ENCODE measurements around the gene PTPRS. TPM values are rescaled to one million over a fixed set of nuclear protein-coding genes. Genes with fewer than 3 reads are reported as not detected.

The PTPRS gene
- total RNA-seq, 1 donor from 2014 or later = 167 TPM

DNA sequence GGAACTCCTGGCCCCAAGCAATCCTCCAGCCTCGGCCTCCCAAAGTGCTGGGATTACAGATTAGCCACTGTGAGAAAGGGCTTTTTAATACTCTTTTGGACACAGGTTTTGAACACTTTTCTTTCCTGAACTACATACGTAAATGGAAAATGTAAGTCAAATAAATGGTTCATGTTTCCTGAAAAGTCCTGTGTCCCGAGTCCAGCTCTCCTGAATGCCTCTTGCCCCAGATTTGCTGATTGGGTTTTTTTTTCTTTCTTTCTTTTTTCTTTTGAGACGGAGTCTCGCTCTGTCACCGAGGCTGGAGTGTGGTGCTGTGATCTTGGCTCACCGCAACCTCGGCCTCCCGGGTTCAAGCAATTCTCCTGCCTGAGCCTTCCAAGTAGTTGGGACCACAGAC is 24.5 kb downstream of the PTPRS start:
- no peak overlapping the region for H3K27ac ChIP-seq
- no peaks in the 10 kb centered on the region for H3F3A ChIP-seq (ENCODE audit: low read depth)
- H3K4me2 ChIP-seq = no peak overlapping the region
- H3K4me1 ChIP-seq = no peaks in the 10 kb centered on the region
- TF ChIP-seq EZH2phosphoT487 (IDR thresholded peaks at IDR 0.05) (no peak), EZH2 (IDR thresholded peaks at IDR 0.05) (no peak)
- TF ChIP-seq, protein P1, sequence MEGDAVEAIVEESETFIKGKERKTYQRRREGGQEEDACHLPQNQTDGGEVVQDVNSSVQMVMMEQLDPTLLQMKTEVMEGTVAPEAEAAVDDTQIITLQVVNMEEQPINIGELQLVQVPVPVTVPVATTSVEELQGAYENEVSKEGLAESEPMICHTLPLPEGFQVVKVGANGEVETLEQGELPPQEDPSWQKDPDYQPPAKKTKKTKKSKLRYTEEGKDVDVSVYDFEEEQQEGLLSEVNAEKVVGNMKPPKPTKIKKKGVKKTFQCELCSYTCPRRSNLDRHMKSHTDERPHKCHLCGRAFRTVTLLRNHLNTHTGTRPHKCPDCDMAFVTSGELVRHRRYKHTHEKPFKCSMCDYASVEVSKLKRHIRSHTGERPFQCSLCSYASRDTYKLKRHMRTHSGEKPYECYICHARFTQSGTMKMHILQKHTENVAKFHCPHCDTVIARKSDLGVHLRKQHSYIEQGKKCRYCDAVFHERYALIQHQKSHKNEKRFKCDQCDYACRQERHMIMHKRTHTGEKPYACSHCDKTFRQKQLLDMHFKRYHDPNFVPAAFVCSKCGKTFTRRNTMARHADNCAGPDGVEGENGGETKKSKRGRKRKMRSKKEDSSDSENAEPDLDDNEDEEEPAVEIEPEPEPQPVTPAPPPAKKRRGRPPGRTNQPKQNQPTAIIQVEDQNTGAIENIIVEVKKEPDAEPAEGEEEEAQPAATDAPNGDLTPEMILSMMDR (IDR thresholded peaks at IDR 0.05) = no peak
- H3K4me3 ChIP-seq = no peak overlapping the region
- H3K9me3 Mint-ChIP-seq = no peaks in the 10 kb centered on the region
- no peak overlapping the region for H3K9ac ChIP-seq
- H2AFZ ChIP-seq (replicated peaks) = no peak overlapping the region
- H3K27me3 ChIP-seq = no peaks in the 10 kb centered on the region
- H3K27ac Mint-ChIP-seq = no peak overlapping the region
- H4K20me1 ChIP-seq (ENCODE audit: low read depth) = peaks cover 99% of the 10 kb centered on the region
- no peak for DNase-seq (ENCODE audit: low spot score)
- H3K4me3 Mint-ChIP-seq = no peak overlapping the region
- H3K36me3 ChIP-seq = no peaks in the 10 kb centered on the region
- H3K9me3 ChIP-seq (ENCODE audit: low read depth) = no peaks in the 10 kb centered on the region
- peaks cover 6% of the 10 kb centered on the region for H3K4me1 Mint-ChIP-seq
- peaks cover 99% of the 10 kb centered on the region for H3K79me2 ChIP-seq (ENCODE audit: low read depth)
- H3K27me3 Mint-ChIP-seq (ENCODE audit: insufficient read depth, low read depth) = peaks cover 6% of the 10 kb centered on the region
- peaks cover 4% of the 10 kb centered on the region for H3K36me3 Mint-ChIP-seq

DNA sequence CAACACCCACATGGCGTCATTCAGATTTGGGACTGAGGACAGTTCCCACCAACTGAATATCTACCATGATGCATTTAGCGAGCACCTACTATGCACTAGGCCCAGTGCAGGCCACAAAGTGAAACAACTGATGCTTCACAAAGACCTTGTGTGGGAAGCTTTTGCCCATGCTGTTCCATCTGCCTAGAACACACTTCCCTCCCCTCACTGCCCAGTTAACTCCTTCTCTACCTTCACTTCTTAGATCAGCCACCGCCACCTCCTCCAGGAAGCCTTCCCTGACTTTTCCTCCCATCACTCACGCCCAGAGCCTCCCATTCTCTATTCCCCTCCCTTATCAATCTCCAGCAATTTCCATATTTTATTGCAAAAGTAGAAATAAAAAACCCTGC is 25.7 kb downstream of the PTPRS start:
- no peaks in the 10 kb centered on the region for H3K9me3 Mint-ChIP-seq
- peaks cover 4% of the 10 kb centered on the region for H3K36me3 Mint-ChIP-seq
- no peak overlapping the region for H3K27ac Mint-ChIP-seq
- Histone ChIP-seq H3K27me3 (no peaks in the 10 kb centered on the region), H3K4me1 (no peaks in the 10 kb centered on the region), H3K27ac (no peak overlapping the region), H3K9me3 (ENCODE audit: low read depth) (no peaks in the 10 kb centered on the region), H2AFZ (replicated peaks) (no peak overlapping the region), H3K4me3 (no peak overlapping the region), H3F3A (ENCODE audit: low read depth) (no peaks in the 10 kb centered on the region), H3K36me3 (no peaks in the 10 kb centered on the region), H3K79me2 (ENCODE audit: low read depth) (peaks cover 99% of the 10 kb centered on the region), H3K9ac (no peak overlapping the region), H3K4me2 (no peak overlapping the region), H4K20me1 (ENCODE audit: low read depth) (peaks cover 99% of the 10 kb centered on the region)
- no peak for DNase-seq (ENCODE audit: low spot score)
- TF ChIP-seq EZH2phosphoT487 (IDR thresholded peaks at IDR 0.05) (no peak), EZH2 (IDR thresholded peaks at IDR 0.05) (no peak)
- TF ChIP-seq, protein P1 (IDR thresholded peaks at IDR 0.05) = no peak
- peaks cover 7% of the 10 kb centered on the region for H3K27me3 Mint-ChIP-seq (ENCODE audit: insufficient read depth, low read depth)
- H3K4me3 Mint-ChIP-seq = no peak overlapping the region
- peaks cover 6% of the 10 kb centered on the region for H3K4me1 Mint-ChIP-seq

DNA sequence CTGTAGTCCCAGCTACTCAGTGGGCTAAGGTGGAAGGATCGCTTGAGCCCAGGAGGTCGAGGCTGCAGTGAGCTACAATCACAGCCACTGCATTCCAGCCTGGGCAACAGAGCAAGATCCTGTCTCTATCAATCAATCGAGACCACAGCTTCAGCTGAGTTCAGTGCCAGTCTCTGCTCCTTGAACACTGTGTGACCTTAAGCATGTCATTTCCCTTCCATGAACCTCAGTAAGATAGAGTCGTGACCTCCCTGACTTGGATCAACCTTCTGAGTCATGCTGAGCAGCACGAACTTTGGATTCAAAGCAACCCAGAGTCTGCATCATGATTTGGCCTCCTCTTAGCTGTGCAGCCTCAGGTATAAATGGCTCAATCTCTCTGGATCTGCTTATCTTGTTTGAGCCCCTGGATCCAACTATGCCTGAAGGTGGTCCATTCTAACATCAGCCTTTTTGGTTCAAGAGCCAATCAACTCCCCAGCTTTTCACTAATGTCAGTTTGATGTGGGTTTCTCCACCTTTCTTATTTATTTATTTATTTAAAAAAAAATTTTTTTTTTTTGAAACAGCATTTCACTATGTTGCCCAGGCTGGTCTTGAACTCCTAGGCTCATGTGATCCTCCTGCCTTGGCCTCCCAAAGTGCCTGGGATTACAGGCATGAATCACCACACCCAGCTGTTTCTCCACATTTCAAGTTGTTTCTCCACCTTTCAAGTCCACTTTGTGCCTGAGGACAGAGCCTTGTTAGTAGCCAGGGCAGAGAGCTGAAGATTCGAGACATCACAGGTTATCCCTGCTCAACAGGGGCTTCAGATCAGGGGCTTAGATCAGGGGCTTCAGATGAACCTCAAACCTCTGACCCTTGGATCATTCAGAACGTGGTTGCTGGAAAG is 26.4 kb downstream of the PTPRS start:
- no peak overlapping the region for H2AFZ ChIP-seq (replicated peaks)
- no peaks in the 10 kb centered on the region for H3K27me3 ChIP-seq
- H3K9me3 ChIP-seq (ENCODE audit: low read depth) = no peaks in the 10 kb centered on the region
- peaks cover 4% of the 10 kb centered on the region for H3K36me3 Mint-ChIP-seq
- H3K4me3 ChIP-seq = no peak overlapping the region
- no peaks in the 10 kb centered on the region for H3K4me1 ChIP-seq
- no peak overlapping the region for H3K27ac ChIP-seq
- peaks cover 99% of the 10 kb centered on the region for H4K20me1 ChIP-seq (ENCODE audit: low read depth)
- no peaks in the 10 kb centered on the region for H3K9me3 Mint-ChIP-seq
- no peak for DNase-seq (ENCODE audit: low spot score)
- H3K79me2 ChIP-seq (ENCODE audit: low read depth) = peaks cover 99% of the 10 kb centered on the region
- no peaks in the 10 kb centered on the region for H3F3A ChIP-seq (ENCODE audit: low read depth)
- no peaks in the 10 kb centered on the region for H3K36me3 ChIP-seq
- no peak overlapping the region for H3K4me3 Mint-ChIP-seq
- H3K27me3 Mint-ChIP-seq (ENCODE audit: insufficient read depth, low read depth) = peaks cover 9% of the 10 kb centered on the region
- H3K9ac ChIP-seq = no peak overlapping the region
- H3K4me1 Mint-ChIP-seq = peaks cover 3% of the 10 kb centered on the region
- TF ChIP-seq EZH2 (IDR thresholded peaks at IDR 0.05) = no peak
- TF ChIP-seq, protein P1 (IDR thresholded peaks at IDR 0.05) = no peak
- no peak for TF ChIP-seq EZH2phosphoT487 (IDR thresholded peaks at IDR 0.05)
- H3K4me2 ChIP-seq = no peak overlapping the region
- no peak overlapping the region for H3K27ac Mint-ChIP-seq

Measured in neural progenitor cell (in vitro differentiated cells).